ENCODE results near the gene PLXNA2. TPM values are rescaled to one million over a fixed set of nuclear protein-coding genes. Genes with fewer than 3 reads are reported as not detected.

The PLXNA2 gene
- polyA plus RNA-seq, 2 of the 4 experiments (the other 2 are of a cell fraction), result 0.36 to 0.87 TPM

- H3K4me1 ChIP-seq, result peaks cover 48% of the 10 kb centered on the region
- H3K9me3 ChIP-seq, result no peaks in the 10 kb centered on the region
- no peak overlapping the region for H3K4me3 ChIP-seq
Observed at GRCh38 chr1:208202333-208202995, 41.7 kb downstream of the PLXNA2 start.

GRCh38 chr1:208201229-208201628 is 43.0 kb downstream of the PLXNA2 start:
- no peak overlapping the region for H3K4me3 ChIP-seq
- POLR2A ChIA-PET, result interaction anchor here (1.8 kb wide), 1 partner anchor 17 kb away, joined by 5 read pairs; no protein-coding TSS in a partner anchor
- peaks cover 48% of the 10 kb centered on the region for H3K4me1 ChIP-seq
- DNase-seq (ENCODE audit: low read depth in 1 of 2, low spot score in 1 of 2) (peak; percentile 74 to 86), FAIRE-seq (no peak), ATAC-seq (peak; percentile 65 to 73)
- peak overlapping the region; percentile 76 to 85; a peak in 5 of 6 replicates for H3K27ac ChIP-seq
- TF ChIP-seq FOSL2 (IDR thresholded peaks at IDR 0.05), result peak; percentile 47; the same call in 1 of the 2 replicates
- peak; percentile 80 for TF ChIP-seq FOSL2 (CRISPR knock-in tag; IDR thresholded peaks at IDR 0.05)
- TF ChIP-seq BCL3 (IDR thresholded peaks at IDR 0.05), result 0 out of 3 replicates have a peak, but pooled peaks have one; percentile 38
- TF ChIP-seq SREBF2 (IDR thresholded peaks at IDR 0.05), result no peak
- no peak for TF ChIP-seq CHD4 (IDR thresholded peaks at IDR 0.05; ENCODE audit: borderline replicate concordance)
- no peak for TF ChIP-seq EHMT2 (IDR thresholded peaks at IDR 0.05; ENCODE audit: low read depth)
- peak; percentile 73; the same call in 1 of the 2 replicates for TF ChIP-seq ESRRA (IDR thresholded peaks at IDR 0.05; ENCODE audit: borderline replicate concordance, low read length)
- peak; percentile 68; the same call in 1 of the 2 replicates for TF ChIP-seq PBX3 (IDR thresholded peaks at IDR 0.05)
- TF ChIP-seq MAFK (IDR thresholded peaks at IDR 0.05; ENCODE audit: partially characterized antibody), result peak; percentile 9
- TF ChIP-seq EP300 (IDR thresholded peaks at IDR 0.05), result peak in 1 of 2 experiments; percentile 29; a peak in 1 of 5 replicates
- TF ChIP-seq, protein P1, sequence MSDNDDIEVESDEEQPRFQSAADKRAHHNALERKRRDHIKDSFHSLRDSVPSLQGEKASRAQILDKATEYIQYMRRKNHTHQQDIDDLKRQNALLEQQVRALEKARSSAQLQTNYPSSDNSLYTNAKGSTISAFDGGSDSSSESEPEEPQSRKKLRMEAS (IDR thresholded peaks at IDR 0.05), result peak; percentile 53; the same call in 1 of the 2 replicates
- TF ChIP-seq MAZ (IDR thresholded peaks at IDR 0.05; ENCODE audit: borderline replicate concordance, low read depth, low read length), result no peak
- no peak for TF ChIP-seq RARB (CRISPR knock-in tag; IDR thresholded peaks at IDR 0.05)
- no peak for TF ChIP-seq HOXB5 (CRISPR knock-in tag; IDR thresholded peaks at IDR 0.05)
- no peak for TF ChIP-seq EHF (CRISPR knock-in tag; IDR thresholded peaks at IDR 0.05)
- 0 out of 3 replicates have a peak, but pooled peaks have one; percentile 14 for TF ChIP-seq SMC3 (IDR thresholded peaks at IDR 0.05)
- TF ChIP-seq GATA3 (IDR thresholded peaks at IDR 0.05; ENCODE audit: borderline replicate concordance), result peak; percentile 81
- peak; percentile 50 to 56; a peak in 1 of 5 replicates for TF ChIP-seq JUN (IDR thresholded peaks at IDR 0.05)
- TF ChIP-seq JUNB (IDR thresholded peaks at IDR 0.05), result peak; percentile 73
- no peak for TF ChIP-seq BHLHE40 (IDR thresholded peaks at IDR 0.05; ENCODE audit: low read depth, low read length)
- no peaks in the 10 kb centered on the region for H3K9me3 ChIP-seq
- CTCF ChIA-PET, result interaction anchor here (0.9 to 7.4 kb wide), 5 partner anchors 11 to 163 kb away, joined by 3 to 65 read pairs (median 5); no protein-coding TSS in a partner anchor
- WGBS (ENCODE audit: missing lambda C conversion rate), result 5% methylated on average over 4 of the region's 4 CpGs
- peak overlapping the region; percentile 70 for H3K4me2 ChIP-seq

More at GRCh38 chr1:208202333-208202995, 41.7 kb downstream of the PLXNA2 start:
- ATAC-seq (no peak; a peak in 2 of 6 replicates), FAIRE-seq (no peak), DNase-seq (ENCODE audit: low read depth in 1 of 2, low spot score in 1 of 2) (no peak)
- peak overlapping the region; percentile 76 to 85 for H3K27ac ChIP-seq
- TF ChIP-seq ZC3H11A (IDR thresholded peaks at IDR 0.05), result no peak
- ChIA-PET CTCF (interaction anchor here (1.0 to 7.4 kb wide), 8 partner anchors 18 to 164 kb away, joined by 3 to 65 read pairs (median 5); partner anchors contain the start of gene PLXNA2), POLR2A (interaction anchor here (1.6 to 2.0 kb wide), 2 partner anchors 11 to 18 kb away, joined by 6 to 19 read pairs; no protein-coding TSS in a partner anchor)
- peak overlapping the region; percentile 70 for H3K4me2 ChIP-seq
- WGBS (ENCODE audit: missing lambda C conversion rate), result 72% methylated on average over 5 of the region's 5 CpGs

GRCh38 chr1:208200116-208200515 is 44.1 kb downstream of the PLXNA2 start:
- WGBS (ENCODE audit: missing lambda C conversion rate), result 87% methylated on average over 2 of the region's 2 CpGs
- ChIA-PET POLR2A (interaction anchor here (1.8 kb wide), 1 partner anchor 16 kb away, joined by 5 read pairs; no protein-coding TSS in a partner anchor), CTCF (interaction anchor here (0.7 to 4.6 kb wide), 5 partner anchors 15 to 69 kb away, joined by 3 to 28 read pairs (median 6); partner anchors contain the start of gene PLXNA2)
- H3K27ac ChIP-seq, result peak overlapping the region; percentile 4 to 76; a peak in 2 of 6 replicates
- no peak for DNase-seq (ENCODE audit: low read depth in 1 of 2, low spot score in 1 of 2)
- no peak overlapping the region for H3K4me3 ChIP-seq
- H3K9me3 ChIP-seq, result no peaks in the 10 kb centered on the region
- peaks cover 48% of the 10 kb centered on the region for H3K4me1 ChIP-seq
- ATAC-seq, result no peak
- TF ChIP-seq BCL3 (IDR thresholded peaks at IDR 0.05) (no peak), POLR2AphosphoS2 (conservative IDR thresholded peaks at IDR 0.05; ENCODE audit: low read length) (no peak), PHF8 (IDR thresholded peaks at IDR 0.05; ENCODE audit: borderline replicate concordance, low read depth) (no peak), GATA3 (IDR thresholded peaks at IDR 0.05; ENCODE audit: borderline replicate concordance) (no peak), NFE2L2 (conservative IDR thresholded peaks at IDR 0.05; ENCODE audit: low read length) (no peak), JUN (IDR thresholded peaks at IDR 0.05) (no peak), SMC3 (IDR thresholded peaks at IDR 0.05) (no peak), TFCP2L1 (CRISPR knock-in tag; IDR thresholded peaks at IDR 0.05) (no peak), FOXS1 (CRISPR knock-in tag; IDR thresholded peaks at IDR 0.05) (no peak)
- no peak overlapping the region for H3K4me2 ChIP-seq
- FAIRE-seq, result no peak
